Subcutaneous adipose tissue (tissue), 4 donors: Measurements from ENCODE around the gene BRPF3. TPM values are rescaled to one million over a fixed set of nuclear protein-coding genes. Genes with fewer than 3 reads are reported as not detected.

Experiments used
- CTCF ChIP-seq: fragments of 450-650 bp; IDR thresholded peaks from one replicate; pipeline ENCODE4 v1.5.1; 2016; ENCODE audit warnings: low read depth, mild to moderate bottlenecking, control low read depth, antibody characterized with exemption, moderate library complexity
- total RNA-seq, 4 donors: library from RNA; depleted of rRNA; stranded (reverse); fragments of >200 nt; gene quantifications; one replicate each; pipeline ENCODE4 v1.1.0, GENCODE V29; 2016

Gene BRPF3
- total RNA-seq, 4 donors from 2014 or later, result 12.7 to 31.1 (median 20.3) TPM

GRCh38 chr6:36186199-36186598 lies 10.3 kb upstream of the BRPF3 start:
- no peak for TF ChIP-seq CTCF

- TF ChIP-seq CTCF, result no peak
These were observed 9.1 kb upstream of the BRPF3 start for GRCh38 chr6:36187446-36187845.

- no peak for TF ChIP-seq CTCF
These were observed 952 bp upstream of the BRPF3 start for GRCh38 chr6:36195471-36196112.

- no peak for TF ChIP-seq CTCF
These were observed 470 bp downstream of the BRPF3 start for GRCh38 chr6:36196880-36197548.

GRCh38 chr6:36197739-36198221 lies 1.2 kb downstream of the BRPF3 start:
- TF ChIP-seq CTCF, result no peak

GRCh38 chr6:36198986-36199385 lies 2.4 kb downstream of the BRPF3 start:
- no peak for TF ChIP-seq CTCF

GRCh38 chr6:36200154-36200891 lies 3.8 kb downstream of the BRPF3 start:
- TF ChIP-seq CTCF, result no peak
